ENCODE measurements around the gene NOBOX.

NOBOX gene

DNA sequence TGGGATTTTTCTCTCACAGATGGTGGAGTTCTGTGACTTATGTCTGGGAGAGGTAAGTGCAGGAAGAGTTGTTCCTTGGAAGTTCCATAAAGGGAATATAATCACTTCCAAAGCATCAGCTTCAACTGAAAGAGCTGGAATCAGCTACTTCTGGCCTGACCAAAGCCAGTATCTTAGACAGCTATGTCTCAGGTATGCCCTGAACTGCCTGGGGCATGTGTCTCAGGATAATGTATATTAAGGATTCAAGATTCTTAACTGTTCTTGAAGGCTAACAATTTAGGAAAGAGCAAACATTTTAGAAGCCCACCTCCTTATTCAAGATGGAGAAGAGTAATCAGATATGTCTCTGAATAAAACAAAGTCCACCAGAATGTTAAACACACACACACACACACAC is 12.4 kb upstream of the NOBOX start:
- TF ChIP-seq CTCF (IDR thresholded peaks at IDR 0.05) = no peak
- H3K4me3 ChIP-seq (ENCODE audit: low read depth in 1 of 2, low read length in 1 of 2) = no peak overlapping the region
- peaks cover 56% of the 10 kb centered on the region for H3K27me3 ChIP-seq
- no peak overlapping the region for H3K27ac ChIP-seq
- no peaks in the 10 kb centered on the region for H3K9me3 ChIP-seq
- no peaks in the 10 kb centered on the region for H3K36me3 ChIP-seq
- H3K4me1 ChIP-seq (ENCODE audit: control insufficient read depth in 1 of 2, insufficient read depth in 1 of 2, low read depth in 1 of 2, low read length in 1 of 2) = no peaks in the 10 kb centered on the region

DNA sequence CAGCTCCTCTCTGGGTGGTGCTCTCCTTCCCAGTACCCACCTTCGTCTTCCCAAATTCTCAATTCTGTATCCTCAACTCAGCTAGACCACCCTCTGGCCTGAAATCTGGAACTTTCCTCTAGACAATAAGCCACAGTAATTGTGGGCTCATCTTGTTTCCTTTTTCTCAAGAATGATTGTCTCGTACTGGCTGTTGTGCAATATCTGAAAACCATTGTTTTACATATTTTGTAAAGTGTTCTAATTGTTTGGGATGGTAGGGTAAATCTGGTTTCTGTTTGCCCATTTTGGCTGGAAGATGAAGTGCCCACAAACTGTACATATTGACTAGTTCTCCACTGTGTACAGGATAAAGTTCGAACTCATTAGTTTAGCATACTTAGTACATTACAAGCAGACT is 11.3 kb upstream of the NOBOX start:
- Histone ChIP-seq H3K27ac (no peak overlapping the region), H3K36me3 (no peaks in the 10 kb centered on the region), H3K27me3 (peaks cover 67% of the 10 kb centered on the region), H3K4me3 (ENCODE audit: low read depth in 1 of 2, low read length in 1 of 2) (no peak overlapping the region), H3K9me3 (no peaks in the 10 kb centered on the region), H3K4me1 (ENCODE audit: control insufficient read depth in 1 of 2, insufficient read depth in 1 of 2, low read depth in 1 of 2, low read length in 1 of 2) (no peaks in the 10 kb centered on the region)
- TF ChIP-seq CTCF (IDR thresholded peaks at IDR 0.05) = no peak

DNA sequence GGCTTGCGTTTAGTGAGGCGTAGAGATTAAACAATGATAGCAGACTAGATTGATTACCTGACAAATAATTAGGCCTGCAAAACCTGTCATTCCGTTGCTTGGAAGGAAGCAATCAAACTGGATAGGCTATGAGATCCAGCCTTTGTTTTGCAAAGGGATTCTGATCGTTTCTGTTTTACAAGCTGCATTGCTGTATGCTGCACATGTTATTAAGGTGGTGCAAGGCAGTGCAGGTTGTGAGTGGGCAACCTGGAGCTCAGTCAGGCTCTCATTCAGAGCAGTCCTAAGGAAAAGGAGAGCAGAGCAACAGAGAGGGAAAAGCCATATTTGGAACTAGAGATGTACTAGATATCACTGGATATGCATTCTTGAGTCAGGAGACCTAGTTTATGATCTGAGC is 6.9 kb upstream of the NOBOX start:
- peaks cover 90% of the 10 kb centered on the region for H3K27me3 ChIP-seq
- H3K4me3 ChIP-seq (ENCODE audit: low read depth in 1 of 2, low read length in 1 of 2) = no peak overlapping the region
- no peak for TF ChIP-seq CTCF (IDR thresholded peaks at IDR 0.05)
- no peak overlapping the region for H3K27ac ChIP-seq
- no peaks in the 10 kb centered on the region for H3K36me3 ChIP-seq
- H3K4me1 ChIP-seq (ENCODE audit: control insufficient read depth in 1 of 2, insufficient read depth in 1 of 2, low read depth in 1 of 2, low read length in 1 of 2) = no peaks in the 10 kb centered on the region
- H3K9me3 ChIP-seq = no peaks in the 10 kb centered on the region

DNA sequence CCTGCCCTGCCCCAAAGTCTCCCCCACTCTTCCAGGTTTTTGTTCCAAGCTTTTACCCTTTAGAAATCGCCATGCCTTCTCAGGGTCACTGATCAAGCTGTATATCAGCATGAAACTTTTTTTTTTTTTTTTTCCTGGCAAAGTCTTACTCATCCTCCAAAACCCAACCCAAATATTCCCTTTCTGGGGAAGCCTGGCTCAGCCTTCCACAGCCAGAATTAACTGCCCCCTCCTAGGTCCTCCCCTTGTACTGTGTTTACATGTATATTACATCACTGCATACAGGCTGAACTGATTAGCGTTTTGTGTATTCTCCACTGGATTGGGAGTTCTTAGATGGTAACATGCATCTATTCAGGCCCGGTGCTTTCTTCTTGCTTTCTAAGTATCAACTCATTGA is 4.6 kb upstream of the NOBOX start:
- TF ChIP-seq CTCF (IDR thresholded peaks at IDR 0.05) = no peak
- Histone ChIP-seq H3K27ac (no peak overlapping the region), H3K27me3 (peaks cover 73% of the 10 kb centered on the region), H3K4me1 (ENCODE audit: control insufficient read depth in 1 of 2, insufficient read depth in 1 of 2, low read depth in 1 of 2, low read length in 1 of 2) (no peaks in the 10 kb centered on the region), H3K36me3 (no peaks in the 10 kb centered on the region), H3K9me3 (no peaks in the 10 kb centered on the region), H3K4me3 (ENCODE audit: low read depth in 1 of 2, low read length in 1 of 2) (no peak overlapping the region)

DNA sequence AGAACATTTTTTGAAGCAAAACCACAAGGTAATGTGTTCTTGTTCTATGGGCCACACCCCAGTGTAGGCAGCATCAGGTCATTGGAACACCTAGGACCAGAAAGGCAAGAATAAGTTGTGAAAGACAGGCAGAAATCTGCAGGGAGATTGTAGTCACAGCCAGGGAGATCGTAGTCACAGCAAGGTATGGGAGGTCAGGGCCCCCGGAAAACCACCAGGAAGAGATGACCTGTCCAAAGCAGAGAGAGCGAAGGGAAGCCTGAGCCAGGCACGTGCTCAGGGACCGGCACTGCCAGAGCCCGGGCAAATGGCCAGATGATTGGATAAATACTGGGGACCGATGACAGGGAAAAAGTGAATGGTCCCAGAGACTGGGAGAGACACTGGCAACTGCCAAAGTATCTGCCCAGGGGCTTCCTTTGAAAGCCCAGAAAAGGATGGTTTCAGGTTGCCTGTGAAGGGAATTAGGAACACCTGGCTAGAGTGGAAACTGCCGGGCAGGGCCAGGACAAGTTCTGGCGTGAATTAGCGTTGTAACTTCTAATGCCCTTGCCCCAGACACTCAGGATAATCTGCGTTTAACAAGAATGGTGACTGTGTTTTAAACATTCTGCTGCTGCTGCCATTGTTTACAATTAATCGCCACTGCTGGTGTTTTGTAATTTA is 3.9 kb upstream of the NOBOX start:
- TF ChIP-seq CTCF (IDR thresholded peaks at IDR 0.05) = no peak
- Histone ChIP-seq H3K4me1 (ENCODE audit: control insufficient read depth in 1 of 2, insufficient read depth in 1 of 2, low read depth in 1 of 2, low read length in 1 of 2) (no peaks in the 10 kb centered on the region), H3K27me3 (peaks cover 70% of the 10 kb centered on the region), H3K27ac (no peak overlapping the region), H3K9me3 (no peaks in the 10 kb centered on the region), H3K36me3 (no peaks in the 10 kb centered on the region), H3K4me3 (ENCODE audit: low read depth in 1 of 2, low read length in 1 of 2) (no peak overlapping the region)

DNA sequence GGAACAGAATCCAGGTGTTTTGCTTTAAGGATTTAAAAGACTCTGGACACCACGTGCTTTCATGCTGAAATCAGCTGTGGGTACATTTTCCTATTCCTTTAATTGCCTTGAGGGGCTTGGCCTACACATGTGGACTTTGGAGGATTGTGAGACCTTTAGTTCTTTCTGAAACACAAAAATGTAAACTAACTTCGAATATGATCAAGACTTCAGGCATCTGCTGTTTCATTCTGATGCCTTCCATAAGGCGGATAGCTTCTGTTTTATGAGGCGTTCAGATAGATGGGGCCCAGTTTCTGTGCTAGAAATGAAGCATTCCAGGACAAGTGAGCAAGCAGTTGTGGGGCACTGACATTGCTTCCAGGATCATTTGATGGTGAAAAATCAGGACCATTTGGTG is 1.5 kb upstream of the NOBOX start:
- Histone ChIP-seq H3K27ac (no peak overlapping the region), H3K9me3 (no peaks in the 10 kb centered on the region), H3K4me1 (ENCODE audit: control insufficient read depth in 1 of 2, insufficient read depth in 1 of 2, low read depth in 1 of 2, low read length in 1 of 2) (no peaks in the 10 kb centered on the region), H3K27me3 (peaks cover 45% of the 10 kb centered on the region), H3K4me3 (ENCODE audit: low read depth in 1 of 2, low read length in 1 of 2) (no peak overlapping the region), H3K36me3 (no peaks in the 10 kb centered on the region)
- no peak for TF ChIP-seq CTCF (IDR thresholded peaks at IDR 0.05)

Data from neutrophil (primary cell).